Eye (tissue), 1 donor: ENCODE data around the gene KRTAP12-4.
A peak's percentile ranks its signal among the peaks of the same experiment; 100 is the strongest.
"Not testable (repeated sequence)": the region's sequence is repeated elsewhere in the genome, so short reads cannot be mapped to it uniquely, and the experiment has no call there.

ENCODE experiments used
- DNase-seq: peaks from one replicate; pipeline ENCODE4 v3.0.0-alpha.2; 2015

KRTAP12-4 gene

DNA sequence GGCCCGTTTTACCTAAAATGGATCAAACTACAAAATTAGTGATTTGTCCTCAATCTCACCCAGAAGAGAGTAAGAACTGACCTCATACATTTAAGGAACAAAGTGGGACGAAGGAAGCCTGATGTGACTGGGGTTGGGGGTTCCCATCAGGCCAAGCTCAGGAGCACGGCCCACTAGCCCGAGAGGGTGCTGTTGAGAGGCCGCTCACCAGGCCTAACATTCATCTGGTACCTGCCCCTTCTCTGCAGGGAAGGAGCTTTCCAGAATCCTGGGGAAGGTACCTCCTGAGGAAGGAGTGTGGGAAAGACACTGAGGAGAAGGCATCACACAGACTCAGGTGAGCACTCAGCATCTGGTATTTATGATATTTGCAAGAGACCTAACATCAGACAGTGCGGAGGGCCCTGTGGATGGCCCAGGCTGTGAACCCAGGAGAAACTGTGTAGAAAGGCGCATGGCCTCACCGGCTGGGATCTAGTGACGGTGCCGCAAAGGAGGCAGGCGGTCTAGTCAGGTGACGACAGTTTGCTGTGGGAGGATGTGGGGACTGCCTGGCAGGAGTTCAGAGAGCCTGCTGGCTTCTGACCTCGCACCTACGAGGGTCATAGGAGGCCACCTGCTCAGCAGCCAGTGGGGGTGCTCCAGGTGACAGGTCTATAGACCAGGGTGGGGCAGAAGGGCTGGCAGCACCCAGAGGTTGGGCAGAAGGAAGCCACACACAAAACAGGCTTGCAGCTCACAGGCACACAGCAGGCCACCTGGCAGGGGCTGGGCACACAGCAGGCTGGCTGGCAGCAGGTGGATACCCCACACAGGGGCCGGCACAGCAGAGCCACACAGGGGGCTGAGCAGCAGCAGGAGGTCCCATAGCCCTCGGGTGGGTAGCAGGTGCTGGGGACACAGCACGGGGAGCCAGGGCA lies 543 bp downstream of the KRTAP12-4 start:
- DNase-seq: no peak

DNA sequence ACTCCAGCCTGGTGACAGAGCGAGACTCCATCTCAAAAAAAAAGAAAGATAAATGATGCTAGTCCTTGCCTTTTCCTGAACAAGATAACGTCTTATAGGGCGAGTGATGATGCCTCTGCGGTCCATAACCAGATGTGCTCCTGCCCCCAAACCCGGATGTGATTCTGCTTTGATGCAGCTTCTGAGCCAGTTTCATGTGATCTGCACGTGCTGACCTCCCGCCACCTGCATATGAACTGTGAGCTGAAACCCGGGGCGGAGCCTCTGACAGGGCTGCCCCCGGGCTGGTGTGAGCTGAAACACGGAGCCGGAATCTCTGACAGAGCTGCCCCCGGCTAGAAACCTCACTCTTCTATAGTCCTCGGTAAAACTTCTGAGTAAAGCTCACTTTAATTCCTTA lies 1.3 kb downstream of the KRTAP12-4 start:
- DNase-seq: no peak

GRCh38 chr21:44650973-44651675 lies 3.3 kb downstream of the KRTAP12-4 start:
- no peak for DNase-seq

DNA sequence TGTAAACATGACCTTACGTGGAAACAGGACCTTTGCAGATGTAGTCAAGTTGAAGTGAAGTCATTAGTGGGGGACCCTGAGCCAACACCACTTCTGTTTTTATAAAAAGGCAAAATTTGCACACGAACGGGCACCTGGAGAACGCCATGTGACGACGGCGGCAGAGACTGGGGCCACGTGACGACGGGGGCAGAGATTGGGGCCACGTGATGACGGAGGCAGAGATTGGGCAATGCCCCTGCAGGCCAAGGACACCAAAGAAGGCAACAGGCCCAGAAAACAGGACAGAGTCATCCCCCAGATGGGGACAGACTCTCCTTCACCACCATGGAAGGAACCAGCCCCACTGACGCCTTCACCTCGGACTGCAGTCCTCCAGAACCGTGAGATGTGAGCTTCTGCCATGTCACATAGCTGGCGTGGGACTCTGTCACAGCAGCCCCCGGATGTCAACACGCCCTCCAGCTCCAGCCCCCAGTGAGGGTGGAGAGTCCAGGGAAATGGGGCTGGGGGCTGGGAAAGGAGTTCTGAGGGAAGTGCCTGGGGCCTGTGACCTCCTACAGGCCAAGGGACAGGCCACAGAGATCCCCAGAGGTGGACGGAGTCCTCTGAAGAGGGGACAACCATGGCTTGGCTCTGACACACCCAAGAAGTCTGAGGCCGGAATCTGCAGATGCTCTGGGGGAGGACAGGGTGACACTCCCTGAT lies 4.0 kb downstream of the KRTAP12-4 start:
- DNase-seq: no peak

- DNase-seq: no peak
Measured at GRCh38 chr21:44649521-44650100, 4.8 kb downstream of the KRTAP12-4 start.

DNA sequence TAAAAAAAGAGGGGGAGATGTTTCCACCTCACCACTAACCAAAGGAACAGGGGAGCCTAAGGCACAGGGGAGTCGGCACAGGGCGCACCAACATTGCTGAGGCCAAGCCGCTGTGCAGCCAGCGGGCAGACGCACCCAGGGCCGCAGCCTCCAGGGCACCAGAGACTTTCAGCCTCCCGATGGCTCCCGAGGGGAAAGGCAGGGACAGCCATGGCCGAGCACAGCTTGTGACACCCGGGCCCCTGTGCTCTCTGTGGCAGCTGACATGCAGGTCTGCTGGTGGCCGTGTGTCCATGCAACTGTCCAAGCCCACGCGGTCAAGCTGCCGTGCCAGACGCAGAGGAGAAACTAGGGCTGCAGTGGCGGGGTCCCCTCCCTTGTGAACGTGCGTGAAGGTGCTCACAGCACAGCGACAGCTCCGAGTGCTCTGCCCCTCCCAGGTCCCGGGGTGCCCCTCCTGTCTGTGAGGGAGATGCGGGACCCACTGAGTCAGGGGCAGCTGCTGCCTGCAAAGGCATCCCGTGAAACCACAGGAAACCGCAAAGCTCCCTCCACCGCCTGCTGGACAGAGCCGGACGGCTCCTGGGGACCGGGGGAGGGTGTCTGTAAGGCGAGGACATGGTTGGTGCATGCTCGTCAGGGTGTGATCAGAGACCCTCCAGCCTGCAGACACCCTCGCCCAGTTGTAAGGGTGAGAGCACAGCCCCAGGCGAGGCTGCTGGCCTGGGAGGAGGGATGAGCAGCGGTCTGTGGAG lies 5.7 kb downstream of the KRTAP12-4 start:
- no peak for DNase-seq

DNA sequence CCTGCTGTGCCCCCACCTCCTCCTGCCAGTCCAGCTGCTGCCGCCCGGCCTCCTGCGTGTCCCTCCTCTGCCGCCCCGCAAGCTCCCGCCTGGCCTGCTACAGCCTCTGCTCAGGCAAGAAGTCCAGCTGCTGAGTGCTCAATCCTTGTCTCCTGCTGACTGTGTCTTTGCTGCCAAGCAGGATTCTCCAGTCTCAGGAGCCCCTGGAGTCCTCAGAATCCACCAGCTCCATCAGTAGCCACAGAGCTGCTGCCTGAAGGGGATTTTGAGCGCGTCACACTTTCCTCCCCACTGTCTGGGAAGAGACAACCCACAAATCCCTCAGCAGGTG lies 7.3 kb downstream of the KRTAP12-4 start:
- DNase-seq: peak; percentile 34

DNA sequence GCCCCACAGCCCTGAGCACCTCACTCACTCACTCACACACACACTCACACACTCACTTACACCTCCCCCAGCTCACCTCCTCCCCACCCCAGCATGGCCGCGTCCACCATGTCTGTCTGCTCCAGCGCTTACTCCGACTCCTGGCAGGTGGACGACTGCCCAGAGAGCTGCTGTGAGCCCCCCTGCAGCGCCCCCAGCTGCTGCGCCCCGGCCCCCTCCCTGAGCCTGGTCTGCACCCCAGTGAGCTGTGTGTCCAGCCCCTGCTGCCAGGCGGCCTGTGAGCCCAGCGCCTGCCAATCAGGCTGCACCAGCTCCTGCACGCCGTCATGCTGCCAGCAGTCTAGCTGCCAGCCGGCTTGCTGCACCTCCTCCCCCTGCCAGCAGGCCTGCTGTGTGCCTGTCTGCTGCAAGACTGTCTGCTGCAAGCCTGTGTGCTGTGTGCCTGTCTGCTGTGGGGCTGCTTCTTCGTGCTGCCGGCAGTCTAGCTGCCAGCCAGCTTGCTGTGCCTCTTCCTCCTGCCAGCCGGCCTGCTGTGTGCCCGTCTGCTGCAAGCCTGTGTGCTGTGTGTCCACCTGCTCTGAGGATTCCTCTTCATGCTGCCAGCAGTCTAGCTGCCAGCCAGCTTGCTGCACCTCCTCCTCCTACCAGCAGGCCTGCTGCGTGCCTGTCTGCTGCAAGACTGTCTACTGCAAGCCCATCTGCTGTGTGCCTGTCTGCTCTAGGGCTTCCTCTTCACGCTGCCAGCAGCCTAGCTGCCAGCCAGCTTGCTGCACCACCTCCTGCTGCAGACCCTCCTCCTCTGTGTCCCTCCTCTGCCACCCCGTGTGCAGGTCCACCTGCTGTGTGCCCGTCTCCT lies 7.9 kb downstream of the KRTAP12-4 start, which contains the start of gene KRTAP10-11:
TSS of gene KRTAP10-11 (plus strand) at position 49 of the 856 bp plus-strand sequence. CDS start at position 94, 45 bp downstream.
- DNase-seq: not testable (repeated sequence)

GRCh38 chr21:44644878-44645277 lies 9.6 kb downstream of the KRTAP12-4 start:
- no peak for DNase-seq

DNA sequence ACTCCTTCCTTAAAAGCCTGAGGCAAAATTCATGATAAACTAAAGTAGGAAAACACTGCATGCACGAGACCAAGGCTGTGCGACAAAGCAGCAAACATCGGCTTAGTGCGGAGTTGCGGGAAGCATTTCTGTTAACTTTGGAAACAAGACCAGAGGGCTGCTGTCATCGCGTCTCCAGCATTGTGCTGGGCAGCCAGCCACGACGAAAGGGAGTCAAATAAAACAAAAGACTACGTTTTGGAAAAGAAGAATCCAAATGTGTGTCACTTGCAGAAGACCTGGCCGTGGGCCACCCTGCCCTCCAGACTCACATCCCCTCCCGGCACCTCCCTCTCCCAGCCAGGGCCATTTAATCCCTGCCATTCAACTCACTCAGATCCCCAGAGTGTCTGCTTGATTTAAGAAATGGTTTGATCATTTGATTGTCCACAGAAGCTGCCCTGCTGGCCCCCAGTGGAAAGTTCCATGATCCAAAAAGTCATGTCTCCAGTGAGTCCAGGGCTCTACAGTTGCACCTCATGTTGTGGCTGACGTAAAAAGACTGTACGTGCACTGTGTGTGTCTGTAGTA lies 10.6 kb downstream of the KRTAP12-4 start:
- DNase-seq: peak; percentile 14

- DNase-seq: no peak
Measured at GRCh38 chr21:44640761-44641160, 13.7 kb downstream of the KRTAP12-4 start.

DNA sequence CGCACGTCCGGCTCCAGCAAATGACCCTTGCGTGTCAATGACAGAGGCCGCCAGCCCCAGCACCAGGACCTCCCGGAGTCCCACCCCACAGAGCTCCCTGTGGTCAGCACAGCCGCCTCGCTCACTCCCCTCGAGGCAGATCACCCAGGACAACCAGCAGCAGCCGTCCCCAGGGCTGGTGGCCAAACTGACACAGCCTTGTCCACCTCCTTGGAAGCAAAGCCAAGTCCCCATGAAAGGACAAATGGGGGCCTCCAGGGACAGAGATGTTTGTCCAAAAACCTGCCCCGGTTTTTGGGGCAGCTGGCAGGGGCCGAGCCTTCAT lies 15.2 kb downstream of the KRTAP12-4 start:
- DNase-seq: no peak

DNA sequence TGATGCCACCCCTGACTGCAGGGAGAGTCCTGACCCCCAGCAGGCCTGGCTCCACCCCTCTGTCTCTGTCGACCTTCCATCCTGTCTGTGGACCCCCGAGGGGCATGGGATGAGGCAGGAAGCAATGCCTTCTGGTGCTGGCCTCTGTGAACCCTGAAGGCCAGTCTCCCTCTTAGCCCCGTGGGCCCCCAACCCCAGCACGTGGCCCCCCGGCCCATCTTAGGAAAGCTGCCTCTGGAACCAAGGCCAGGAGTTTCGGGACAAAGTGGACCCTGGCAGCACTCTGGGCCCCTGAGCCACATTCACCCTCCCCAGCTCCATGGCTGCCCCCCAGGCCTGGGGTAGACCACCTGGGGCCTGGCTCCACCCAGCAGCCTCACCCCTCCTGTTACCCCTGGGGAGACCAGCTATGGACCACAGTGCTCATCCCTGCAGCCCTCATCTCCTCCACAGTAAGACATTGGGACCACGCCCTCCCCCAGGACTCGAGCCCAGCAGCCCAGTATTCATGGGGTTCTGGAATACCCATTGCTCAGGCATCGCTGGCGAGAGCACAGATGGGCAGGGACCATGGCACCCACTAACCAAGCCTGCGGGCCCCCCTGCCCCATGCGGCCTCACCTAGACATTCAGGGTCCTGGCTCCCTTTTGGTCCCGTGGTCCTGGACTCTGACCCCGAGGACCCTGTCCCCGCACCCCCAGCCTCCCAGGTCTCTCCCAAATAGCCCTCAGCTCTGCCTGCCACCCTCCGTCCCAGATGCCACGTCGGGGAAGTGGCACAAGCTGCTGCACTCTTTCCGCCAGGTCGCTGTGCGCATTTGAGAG lies 15.7 kb downstream of the KRTAP12-4 start:
- DNase-seq: not testable (repeated sequence)

- peak; percentile 18 for DNase-seq
Measured at GRCh38 chr21:44637851-44638348, 16.6 kb downstream of the KRTAP12-4 start.

DNA sequence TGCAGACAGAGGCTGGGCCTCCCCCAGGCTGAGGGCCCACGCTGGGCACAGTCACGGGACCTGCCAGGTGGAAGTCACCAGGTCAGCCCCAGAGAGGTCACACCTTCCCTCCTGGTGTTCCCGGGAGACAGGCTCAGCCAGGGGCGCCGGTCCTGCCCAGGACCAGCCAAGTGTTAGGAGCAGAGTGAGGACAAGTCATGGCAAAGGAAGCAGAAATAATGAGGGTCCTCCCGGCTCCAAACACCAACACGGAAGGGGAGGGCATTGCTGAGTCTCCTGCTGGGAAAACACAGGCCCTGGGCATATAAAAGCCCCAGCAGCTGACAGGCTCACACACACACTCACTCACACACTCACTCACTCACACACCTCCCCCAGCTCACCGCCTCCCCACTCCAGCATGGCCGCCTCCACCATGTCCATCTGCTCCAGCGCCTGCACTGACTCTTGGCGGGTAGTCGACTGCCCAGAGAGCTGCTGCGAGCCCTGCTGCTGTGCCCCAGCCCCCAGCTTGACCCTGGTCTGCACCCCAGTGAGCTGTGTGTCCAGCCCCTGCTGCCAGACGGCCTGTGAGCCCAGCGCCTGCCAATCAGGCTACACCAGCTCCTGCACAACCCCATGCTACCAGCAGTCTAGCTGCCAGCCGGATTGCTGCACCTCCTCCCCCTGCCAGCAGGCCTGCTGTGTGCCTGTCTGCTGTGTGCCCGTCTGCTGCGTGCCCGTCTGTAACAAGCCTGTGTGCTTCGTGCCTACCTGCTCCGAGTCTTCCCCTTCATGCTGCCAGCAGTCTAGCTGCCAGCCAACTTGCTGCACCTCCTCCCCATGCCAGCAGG lies 17.2 kb downstream of the KRTAP12-4 start, which contains the start of gene KRTAP10-10:
TSS of gene KRTAP10-10 (plus strand) at position 339 of the 833 bp plus-strand sequence. CDS start at position 401, 62 bp downstream.
- peak; percentile 80 for DNase-seq

GRCh38 chr21:44636209-44637017 lies 18.0 kb downstream of the KRTAP12-4 start:
- no peak for DNase-seq

- DNase-seq: no peak
Measured at GRCh38 chr21:44632067-44632466, 22.4 kb downstream of the KRTAP12-4 start.

DNA sequence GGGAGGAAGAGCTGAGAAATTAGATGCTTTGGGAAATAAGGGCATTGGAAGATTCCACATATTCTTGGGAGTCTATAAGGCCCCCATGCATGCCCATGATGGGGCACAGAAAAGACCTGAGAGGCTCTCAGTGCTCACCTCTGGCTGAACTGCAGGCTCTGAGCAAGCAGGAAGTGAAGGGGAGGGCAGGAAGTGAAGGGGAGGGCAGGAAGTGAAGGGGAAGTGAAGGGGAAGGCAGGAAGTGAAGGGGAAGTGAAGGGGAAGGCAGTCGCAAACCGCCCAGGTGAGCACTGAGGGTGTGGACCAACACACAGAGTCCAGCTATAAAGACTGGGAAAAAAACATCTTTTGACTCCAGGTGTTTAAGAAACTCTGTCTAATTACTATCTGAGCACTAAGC lies 24.0 kb downstream of the KRTAP12-4 start:
- no peak for DNase-seq
